ENCODE results near the gene TLE2.
A peak's percentile ranks its signal among the peaks of the same experiment; 100 is the strongest.
"Not testable (repeated sequence)": the region's sequence is repeated elsewhere in the genome, so short reads cannot be mapped to it uniquely, and the experiment has no call there.

The TLE2 gene

GRCh38 chr19:3055741-3056416 lies 26.8 kb upstream of the TLE2 start:
- DNase-seq (ENCODE audit: low read depth), result no peak

GRCh38 chr19:3054972-3055740 lies 26.1 kb upstream of the TLE2 start:
- DNase-seq (ENCODE audit: low read depth), result no peak

- no peak for DNase-seq (ENCODE audit: low read depth)
Observed at GRCh38 chr19:3054265-3054971, 25.3 kb upstream of the TLE2 start.

- DNase-seq (ENCODE audit: low read depth), result no peak
Observed at GRCh38 chr19:3053780-3054179, 24.7 kb upstream of the TLE2 start.

GRCh38 chr19:3053218-3053621 lies 24.1 kb upstream of the TLE2 start:
- no peak for DNase-seq (ENCODE audit: low read depth)

GRCh38 chr19:3050016-3050415 lies 20.9 kb upstream of the TLE2 start:
- not testable (repeated sequence) for DNase-seq (ENCODE audit: low read depth)

GRCh38 chr19:3049089-3049488 lies 20.0 kb upstream of the TLE2 start:
- DNase-seq (ENCODE audit: low read depth), result no peak

- DNase-seq (ENCODE audit: low read depth), result no peak
Observed at GRCh38 chr19:3048190-3048533, 19.1 kb upstream of the TLE2 start.

- DNase-seq (ENCODE audit: low read depth), result peak; percentile 40
Observed at GRCh38 chr19:3047496-3048189, 18.6 kb upstream of the TLE2 start.

- no peak for DNase-seq (ENCODE audit: low read depth)
Observed at GRCh38 chr19:3046698-3047495, 17.8 kb upstream of the TLE2 start.

GRCh38 chr19:3045885-3046697 lies 17.0 kb upstream of the TLE2 start:
- DNase-seq (ENCODE audit: low read depth), result no peak

- no peak for DNase-seq (ENCODE audit: low read depth)
Observed at GRCh38 chr19:3045191-3045590, 16.1 kb upstream of the TLE2 start.

- DNase-seq (ENCODE audit: low read depth), result no peak
Observed at GRCh38 chr19:3042621-3043267, 13.7 kb upstream of the TLE2 start.

GRCh38 chr19:3041761-3042620 lies 12.9 kb upstream of the TLE2 start:
- DNase-seq (ENCODE audit: low read depth), result no peak

GRCh38 chr19:3041327-3041726 lies 12.2 kb upstream of the TLE2 start:
- DNase-seq (ENCODE audit: low read depth), result no peak

- DNase-seq (ENCODE audit: low read depth), result no peak
Observed at GRCh38 chr19:3039641-3040077, 10.6 kb upstream of the TLE2 start.

- no peak for DNase-seq (ENCODE audit: low read depth)
Observed at GRCh38 chr19:3039125-3039524, 10.0 kb upstream of the TLE2 start.

- no peak for DNase-seq (ENCODE audit: low read depth)
Observed at GRCh38 chr19:3038214-3038613, 9.1 kb upstream of the TLE2 start.

- not testable (repeated sequence) for DNase-seq (ENCODE audit: low read depth)
Observed at GRCh38 chr19:3036977-3037544, 8.0 kb upstream of the TLE2 start.

All from stimulated activated CD8-positive, alpha-beta memory T cell treated with anti-CD3 and anti-CD28 coated beads, Interleukin-12 subunit alpha, Interleukin-12 subunit beta, amount 100 ng/mL, for 1 hour (primary cell).